ENCODE measurements around the gene DNAAF5.
"Not testable (repeated sequence)": the region's sequence is repeated elsewhere in the genome, so short reads cannot be mapped to it uniquely, and the experiment has no call there.

Gene DNAAF5

GRCh38 chr7:748446-748845 lies 21.9 kb downstream of the DNAAF5 start:
- DNase-seq, result no peak

GRCh38 chr7:749140-749551 lies 22.6 kb downstream of the DNAAF5 start:
- DNase-seq, result no peak

GRCh38 chr7:750111-750905 lies 23.8 kb downstream of the DNAAF5 start:
- no peak for DNase-seq

- DNase-seq, result no peak
These were observed 25.3 kb downstream of the DNAAF5 start for GRCh38 chr7:751826-752225.

- DNase-seq, result not testable (repeated sequence)
These were observed 25.8 kb downstream of the DNAAF5 start for GRCh38 chr7:752256-752655.

- DNase-seq, result no peak
These were observed 26.7 kb downstream of the DNAAF5 start for GRCh38 chr7:753190-753589.

- DNase-seq, result no peak
These were observed 28.3 kb downstream of the DNAAF5 start for GRCh38 chr7:754531-755412.

- no peak for DNase-seq
These were observed 28.9 kb downstream of the DNAAF5 start for GRCh38 chr7:755413-755805.

GRCh38 chr7:756231-756927 lies 29.9 kb downstream of the DNAAF5 start:
- no peak for DNase-seq

GRCh38 chr7:756928-757560 lies 30.5 kb downstream of the DNAAF5 start:
- DNase-seq, result no peak

GRCh38 chr7:757741-758163 lies 31.3 kb downstream of the DNAAF5 start:
- no peak for DNase-seq

GRCh38 chr7:759569-759968 lies 33.1 kb downstream of the DNAAF5 start:
- no peak for DNase-seq

- DNase-seq, result no peak
These were observed 33.5 kb downstream of the DNAAF5 start for GRCh38 chr7:760006-760405.

GRCh38 chr7:761101-761500 lies 34.6 kb downstream of the DNAAF5 start:
- no peak for DNase-seq

- DNase-seq, result no peak
These were observed 35.1 kb downstream of the DNAAF5 start for GRCh38 chr7:761631-762030.

- DNase-seq, result no peak
These were observed 36.4 kb downstream of the DNAAF5 start for GRCh38 chr7:762885-763284.

- no peak for DNase-seq
These were observed 37.3 kb downstream of the DNAAF5 start for GRCh38 chr7:763762-764161.

- no peak for DNase-seq
These were observed 38.9 kb downstream of the DNAAF5 start for GRCh38 chr7:765383-765782.

GRCh38 chr7:767580-767940 lies 41.1 kb downstream of the DNAAF5 start:
- peak; percentile 99 for DNase-seq

- peak; percentile 100 for DNase-seq
These were observed 41.6 kb downstream of the DNAAF5 start for GRCh38 chr7:767941-768731.

- peak; percentile 87 for DNase-seq
These were observed 42.5 kb downstream of the DNAAF5 start for GRCh38 chr7:768881-769504.

- no peak for DNase-seq
These were observed 43.8 kb downstream of the DNAAF5 start for GRCh38 chr7:770336-770735.
